GM19324 (cell line): ENCODE results near the gene ANAPC15.

Experiments used
- ATAC-seq: cut with Tn5 transposase; IDR thresholded peaks from one replicate; pipeline ENCODE4 v1.9.1; 2021; ENCODE audit warnings: mild to moderate bottlenecking, moderate library complexity; ENCODE audit not compliant: unreplicated experiment, low FRiP score

Gene ANAPC15

GRCh38 chr11:72061739-72062396 is 50.6 kb downstream of the ANAPC15 start:
- no peak for ATAC-seq
